KOPT-K1 (cell line): ENCODE results near the gene MICU2.

Experiments
- H3K27ac ChIP-seq: fragments of 200-600 bp; sonication (generic); 2 replicates; pipeline ENCODE4 v1.5.1; 2016; ENCODE audit warnings: antibody characterized with exemption, mild to moderate bottlenecking, low read depth, low read length; ENCODE audit not compliant: poor library complexity, severe bottlenecking
- H3K36me3 ChIP-seq: fragments of 200-600 bp; sonication (generic); 2 replicates; pipeline ENCODE4 v1.5.1; 2017; ENCODE audit warnings: antibody characterized with exemption, mild to moderate bottlenecking, low read length, moderate library complexity; ENCODE audit not compliant: insufficient read depth
- H3K9me3 ChIP-seq: fragments of 200-600 bp; sonication (generic); 2 replicates; pipeline ENCODE4 v1.5.1; 2017; ENCODE audit warnings: antibody characterized with exemption, low read length, mild to moderate bottlenecking; ENCODE audit not compliant: insufficient read depth, poor library complexity, severe bottlenecking

MICU2 gene

GRCh38 chr13:21603531-21604448, at the start of gene MICU2:
Gene MICU2, minus strand, starts transcription at chr13:21604170. Its CDS starts 22 bp downstream, at chr13:21604148.
- Histone ChIP-seq H3K27ac (peak within 1 kb of the TSS; percentile 83), H3K9me3 (no peaks in the 10 kb centered on the region), H3K36me3 (peaks cover 8% of the 10 kb centered on the region)

GRCh38 chr13:21641629-21642028, 37.7 kb upstream of the MICU2 start:
- Histone ChIP-seq H3K36me3 (no peaks in the 10 kb centered on the region), H3K27ac (no peak overlapping the region), H3K9me3 (no peaks in the 10 kb centered on the region)

- Histone ChIP-seq H3K27ac (no peak overlapping the region), H3K9me3 (no peaks in the 10 kb centered on the region), H3K36me3 (no peaks in the 10 kb centered on the region)
Measured at GRCh38 chr13:21639561-21639960, 35.6 kb upstream of the MICU2 start.

- H3K9me3 ChIP-seq, result no peaks in the 10 kb centered on the region
- H3K36me3 ChIP-seq, result no peaks in the 10 kb centered on the region
- no peak overlapping the region for H3K27ac ChIP-seq
Measured at GRCh38 chr13:21638319-21639282, 34.6 kb upstream of the MICU2 start.

- H3K9me3 ChIP-seq, result no peaks in the 10 kb centered on the region
- H3K27ac ChIP-seq, result no peak overlapping the region
- no peaks in the 10 kb centered on the region for H3K36me3 ChIP-seq
Measured at GRCh38 chr13:21637296-21637695, 33.3 kb upstream of the MICU2 start.

GRCh38 chr13:21636656-21637055, 32.7 kb upstream of the MICU2 start:
- Histone ChIP-seq H3K36me3 (no peaks in the 10 kb centered on the region), H3K9me3 (no peaks in the 10 kb centered on the region), H3K27ac (no peak overlapping the region)

- no peak overlapping the region for H3K27ac ChIP-seq
- no peaks in the 10 kb centered on the region for H3K36me3 ChIP-seq
- no peaks in the 10 kb centered on the region for H3K9me3 ChIP-seq
Measured at GRCh38 chr13:21632196-21632595, 28.2 kb upstream of the MICU2 start.

- Histone ChIP-seq H3K9me3 (no peaks in the 10 kb centered on the region), H3K27ac (no peak overlapping the region)
Measured at GRCh38 chr13:21625366-21625765, 21.4 kb upstream of the MICU2 start.

GRCh38 chr13:21620861-21621260, 16.9 kb upstream of the MICU2 start:
- Histone ChIP-seq H3K9me3 (no peaks in the 10 kb centered on the region), H3K36me3 (no peaks in the 10 kb centered on the region), H3K27ac (no peak overlapping the region)

More at GRCh38 chr13:21625366-21625765, 21.4 kb upstream of the MICU2 start:
- no peaks in the 10 kb centered on the region for H3K36me3 ChIP-seq

GRCh38 chr13:21619633-21620220, 15.8 kb upstream of the MICU2 start:
- Histone ChIP-seq H3K36me3 (no peaks in the 10 kb centered on the region), H3K27ac (no peak overlapping the region), H3K9me3 (no peaks in the 10 kb centered on the region)

- Histone ChIP-seq H3K27ac (no peak overlapping the region), H3K9me3 (no peaks in the 10 kb centered on the region), H3K36me3 (no peaks in the 10 kb centered on the region)
Measured at GRCh38 chr13:21616880-21617279, 12.9 kb upstream of the MICU2 start.

- H3K9me3 ChIP-seq, result no peaks in the 10 kb centered on the region
- no peak overlapping the region for H3K27ac ChIP-seq
- H3K36me3 ChIP-seq, result no peaks in the 10 kb centered on the region
Measured at GRCh38 chr13:21616205-21616866, 12.4 kb upstream of the MICU2 start.

- no peaks in the 10 kb centered on the region for H3K36me3 ChIP-seq
- no peaks in the 10 kb centered on the region for H3K9me3 ChIP-seq
- no peak overlapping the region for H3K27ac ChIP-seq
Measured at GRCh38 chr13:21615427-21615826, 11.5 kb upstream of the MICU2 start.

GRCh38 chr13:21613791-21614190, 9.8 kb upstream of the MICU2 start:
- H3K9me3 ChIP-seq, result no peaks in the 10 kb centered on the region
- no peaks in the 10 kb centered on the region for H3K36me3 ChIP-seq
- no peak overlapping the region for H3K27ac ChIP-seq
